A673 (cell line): Measurements from ENCODE around the gene CRACDL. TPM values are rescaled to one million over a fixed set of nuclear protein-coding genes. Genes with fewer than 3 reads are reported as not detected.

Experiments used
- BruUV-seq: library from RNA; stranded (reverse); fragments of 400-500 nt; replicated peaks from 2 replicates; lab custom pipeline; 2021; lab: Mats Ljungman, UMichigan
- CTCF ChIA-PET: fragments of 300-600 bp; sonication (Branson Sonifier 250); formaldehyde crosslinking; loops from one replicate; lab custom pipeline; 2022; ENCODE audit warnings: antibody characterized with exemption; lab: Charles Lee
- POLR2A ChIA-PET: fragments of 300-600 bp; sonication (Branson Sonifier 250); formaldehyde crosslinking; loops from one replicate; lab custom pipeline; 2022; ENCODE audit warnings: antibody characterized with exemption; ENCODE audit not compliant: low non-redundant PET; lab: Charles Lee
- DNase-seq: peaks from one replicate; pipeline ENCODE4 v3.0.0-alpha.2; 2015; ENCODE audit warnings: low spot score
- H3K27ac ChIP-seq: fragments of 200-600 bp; sonication (generic); 2 replicates; pipeline ENCODE4 v1.5.1; 2016; ENCODE audit warnings: mixed run types, low read depth, mild to moderate bottlenecking, mixed read lengths, antibody characterized with exemption, low read length; ENCODE audit not compliant: poor library complexity, severe bottlenecking
- H3K27me3 ChIP-seq: fragments of 200-600 bp; sonication (generic); replicated peaks from 2 replicates; pipeline ENCODE4 v1.6.1; 2017; ENCODE audit warnings: mixed run types, low read depth, mild to moderate bottlenecking, mixed read lengths, antibody characterized with exemption, low read length; ENCODE audit not compliant: insufficient read depth, poor library complexity
- H3K36me3 ChIP-seq: fragments of 200-600 bp; sonication (generic); 2 replicates; pipeline ENCODE4 v1.6.1; 2016; ENCODE audit warnings: mixed run types, mild to moderate bottlenecking, mixed read lengths, antibody characterized with exemption, low read length; ENCODE audit not compliant: insufficient read depth, poor library complexity, severe bottlenecking
- H3K4me1 ChIP-seq: fragments of 200-600 bp; sonication (generic); 2 replicates; pipeline ENCODE4 v1.6.1; 2017; ENCODE audit warnings: mixed run types, mild to moderate bottlenecking, mixed read lengths, antibody characterized with exemption, low read length; ENCODE audit not compliant: insufficient read depth, poor library complexity, severe bottlenecking
- H3K4me3 ChIP-seq: fragments of 200-600 bp; sonication (generic); 2 replicates; pipeline ENCODE4 v1.5.1; 2016; ENCODE audit warnings: low read depth, mixed run types, mild to moderate bottlenecking, mixed read lengths, low read length; ENCODE audit not compliant: poor library complexity, severe bottlenecking
- H3K9me3 ChIP-seq: fragments of 200-600 bp; sonication (generic); 2 replicates; pipeline ENCODE4 v1.6.1; 2016; ENCODE audit warnings: mixed run types, low read depth, mild to moderate bottlenecking, mixed read lengths, antibody characterized with exemption, low read length; ENCODE audit not compliant: poor library complexity, severe bottlenecking
- CTCF ChIP-seq: fragments of 300-800, 200-600 bp; sonication (generic); conservative IDR thresholded peaks from 2 replicates; pipeline ENCODE4 v1.5.1; 2017; ENCODE audit warnings: low read depth, mild to moderate bottlenecking, antibody characterized with exemption, low read length, moderate library complexity, mixed read lengths
- EZH2 ChIP-seq: fragments of 200-600 bp; sonication (generic); IDR thresholded peaks from 2 replicates; pipeline ENCODE4 v1.6.1; 2017; ENCODE audit warnings: borderline replicate concordance, low read depth, mild to moderate bottlenecking, mixed read lengths, antibody characterized with exemption, low read length; ENCODE audit not compliant: poor library complexity, severe bottlenecking
- intact Hi-C: fragments of 100-400 bp; cut with micrococcal nuclease; formaldehyde crosslinking; loops from one replicate; pipeline ENCODE4 v1.10.0; 2022; ENCODE audit not compliant: unreplicated experiment
- total RNA-seq: library from RNA; stranded (reverse); gene quantifications from 2 replicates; pipeline ENCODE4 v1.2.3, GENCODE V29; 2021

Gene CRACDL
- total RNA-seq, 1 experiment from 2014 or later, result not detected

- intact Hi-C loops, result no loop called here
- Histone ChIP-seq H3K27ac (no peak overlapping the region), H3K4me3 (no peak overlapping the region), H3K27me3 (no peaks in the 10 kb centered on the region), H3K36me3 (no peaks in the 10 kb centered on the region), H3K4me1 (peaks cover 6% of the 10 kb centered on the region), H3K9me3 (no peaks in the 10 kb centered on the region)
- CTCF ChIA-PET, result interaction anchor here (0.6 kb wide), 1 partner anchor 25 kb away, joined by 3 read pairs; no protein-coding TSS in a partner anchor
- TF ChIP-seq EZH2 (no peak), CTCF (no peak)
- DNase-seq, result no peak
- POLR2A ChIA-PET, result no interaction called here
- no TSS peak for BruUV-seq
Observed at GRCh38 chr2:98913916-98914712, 21.9 kb downstream of the CRACDL start.

- no peaks in the 10 kb centered on the region for H3K36me3 ChIP-seq
- no peak overlapping the region for H3K4me3 ChIP-seq
- DNase-seq, result no peak
- ChIA-PET CTCF (interaction anchor here (0.6 kb wide), 1 partner anchor 24 kb away, joined by 3 read pairs; no protein-coding TSS in a partner anchor), POLR2A (no interaction called here)
- H3K9me3 ChIP-seq, result no peaks in the 10 kb centered on the region
- no TSS peak for BruUV-seq
- no peak overlapping the region for H3K27ac ChIP-seq
- H3K27me3 ChIP-seq, result no peaks in the 10 kb centered on the region
- intact Hi-C loops, result no loop called here
- H3K4me1 ChIP-seq, result peaks cover 6% of the 10 kb centered on the region
- TF ChIP-seq CTCF (no peak), EZH2 (no peak)
Observed at GRCh38 chr2:98912957-98913915, 22.8 kb downstream of the CRACDL start.

GRCh38 chr2:98912221-98912851, 23.7 kb downstream of the CRACDL start:
- H3K4me1 ChIP-seq, result peaks cover 6% of the 10 kb centered on the region
- H3K4me3 ChIP-seq, result no peak overlapping the region
- ChIA-PET CTCF (no interaction called here), POLR2A (no interaction called here)
- H3K27me3 ChIP-seq, result no peaks in the 10 kb centered on the region
- intact Hi-C loops, result no loop called here
- no peaks in the 10 kb centered on the region for H3K36me3 ChIP-seq
- TF ChIP-seq CTCF (no peak), EZH2 (no peak)
- no TSS peak for BruUV-seq
- H3K27ac ChIP-seq, result no peak overlapping the region
- no peaks in the 10 kb centered on the region for H3K9me3 ChIP-seq
- DNase-seq, result peak; percentile 8
